BLaER1 treated with 17β-estradiol and CSF1 and Interleukin-3, amounts not matched to agents 10 nM and 100 nM (cell line): ENCODE measurements around the gene ADAM12.

ENCODE experiments used
- H3K27ac ChIP-seq, 11 experiments: shearing (Covaris generic); formaldehyde crosslinking; 2 replicates each; pipeline ENCODE4 v1.8.1; 2022
- H3K27me3 ChIP-seq, 11 experiments: shearing (Covaris generic); formaldehyde crosslinking; 2 replicates each; pipeline ENCODE4 v1.8.1; 2022
- H3K36me3 ChIP-seq, 11 experiments: shearing (Covaris generic); formaldehyde crosslinking; 2 replicates each; pipeline ENCODE4 v1.8.1; 2022
- H3K4me1 ChIP-seq, 10 experiments: shearing (Covaris generic); formaldehyde crosslinking; 2 replicates each; pipeline ENCODE4 v1.8.1; 2022
- H3K4me2 ChIP-seq, 11 experiments: shearing (Covaris generic); formaldehyde crosslinking; 2 replicates each; pipeline ENCODE4 v1.8.1; 2022
- H3K4me3 ChIP-seq, 10 experiments: shearing (Covaris generic); formaldehyde crosslinking; 2 replicates each; pipeline ENCODE4 v1.8.1; 2022
- H3K9ac ChIP-seq, 11 experiments: shearing (Covaris generic); formaldehyde crosslinking; 2 replicates each; pipeline ENCODE4 v1.8.1; 2022
- H3K9me3 ChIP-seq, 11 experiments: shearing (Covaris generic); formaldehyde crosslinking; replicated peaks in 1 of 11; 2 replicates each; pipeline ENCODE4 v1.8.1; 2022
- H4K20me1 ChIP-seq, 11 experiments: shearing (Covaris generic); formaldehyde crosslinking; 2 replicates each; pipeline ENCODE4 v1.8.1; 2022
- Cebpa-rat ChIP-seq, 11 experiments: shearing (Covaris generic); IDR thresholded peaks; 2 replicates each; pipeline ENCODE4 v1.8.1; 2022

ADAM12 gene

GRCh38 chr10:126425489-126426065, 37.3 kb upstream of the ADAM12 start:
- Histone ChIP-seq H4K20me1 (no peaks in the 10 kb centered on the region), H3K4me2 (peak overlapping the region; percentile 54 to 87 (median 65)), H3K36me3 (no peaks in the 10 kb centered on the region), H3K4me3 (no peak overlapping the region), H3K9ac (no peak overlapping the region), H3K9me3 (peaks cover 17 to 27% (median 19%) of the 10 kb centered on the region in 11 experiments), H3K4me1 (peaks cover 18 to 31% (median 24%) of the 10 kb centered on the region in 10 experiments), H3K27me3 (peaks cover 0 to 3% (median 0%) of the 10 kb centered on the region in 11 experiments; a peak in 1 of 22 replicates), H3K27ac (no peak overlapping the region)
- TF ChIP-seq Cebpa-rat (IDR thresholded peaks at IDR 0.05) = no peak

- H3K36me3 ChIP-seq = no peaks in the 10 kb centered on the region
- peak overlapping the region in 10 of 11 experiments; percentile 54 to 87 (median 66); a peak in 16 of 22 replicates for H3K4me2 ChIP-seq
- H3K27ac ChIP-seq = no peak overlapping the region
- peaks cover 18 to 31% (median 24%) of the 10 kb centered on the region in 10 experiments for H3K4me1 ChIP-seq
- no peak for TF ChIP-seq Cebpa-rat (IDR thresholded peaks at IDR 0.05)
- H4K20me1 ChIP-seq = no peaks in the 10 kb centered on the region
- peaks cover 17 to 27% (median 19%) of the 10 kb centered on the region in 11 experiments for H3K9me3 ChIP-seq
- no peak overlapping the region for H3K4me3 ChIP-seq
- H3K27me3 ChIP-seq = peaks cover 0 to 3% (median 0%) of the 10 kb centered on the region in 11 experiments; a peak in 1 of 22 replicates
- no peak overlapping the region for H3K9ac ChIP-seq
Observed at GRCh38 chr10:126425032-126425431, 36.8 kb upstream of the ADAM12 start.

GRCh38 chr10:126423732-126424491, 35.6 kb upstream of the ADAM12 start:
- Histone ChIP-seq H3K9ac (no peak overlapping the region), H3K4me1 (peaks cover 18 to 31% (median 24%) of the 10 kb centered on the region in 10 experiments), H3K9me3 (peaks cover 18 to 33% (median 24%) of the 10 kb centered on the region in 11 experiments), H3K27ac (no peak overlapping the region), H3K36me3 (no peaks in the 10 kb centered on the region), H4K20me1 (no peaks in the 10 kb centered on the region), H3K4me3 (no peak overlapping the region), H3K4me2 (no peak overlapping the region), H3K27me3 (peaks cover 0 to 3% (median 0%) of the 10 kb centered on the region in 11 experiments; a peak in 1 of 22 replicates)
- TF ChIP-seq Cebpa-rat (IDR thresholded peaks at IDR 0.05) = no peak

- H3K4me3 ChIP-seq = no peak overlapping the region
- H3K9me3 ChIP-seq = peaks cover 18 to 38% (median 28%) of the 10 kb centered on the region in 11 experiments
- H3K4me2 ChIP-seq = peak overlapping the region in 4 of 11 experiments; percentile 9 to 50 (median 24); a peak in 3 of 22 replicates
- no peaks in the 10 kb centered on the region for H3K36me3 ChIP-seq
- peaks cover 18 to 31% (median 24%) of the 10 kb centered on the region in 10 experiments for H3K4me1 ChIP-seq
- no peak overlapping the region for H3K9ac ChIP-seq
- peaks cover 0 to 3% (median 0%) of the 10 kb centered on the region in 11 experiments; a peak in 1 of 22 replicates for H3K27me3 ChIP-seq
- no peaks in the 10 kb centered on the region for H4K20me1 ChIP-seq
- TF ChIP-seq Cebpa-rat (IDR thresholded peaks at IDR 0.05) = no peak
- no peak overlapping the region for H3K27ac ChIP-seq
Observed at GRCh38 chr10:126422567-126422966, 34.3 kb upstream of the ADAM12 start.

GRCh38 chr10:126421756-126422256, 33.5 kb upstream of the ADAM12 start:
- no peak overlapping the region for H3K9ac ChIP-seq

GRCh38 chr10:126420567-126421300, 32.5 kb upstream of the ADAM12 start:
- Histone ChIP-seq H3K4me2 (peak overlapping the region in 4 of 11 experiments; percentile 29 to 58 (median 46); a peak in 3 of 22 replicates), H3K27ac (peak overlapping the region in 1 of 11 experiments; percentile 27; a peak in 1 of 22 replicates), H3K36me3 (no peaks in the 10 kb centered on the region), H3K9me3 (peaks cover 18 to 44% (median 28%) of the 10 kb centered on the region in 11 experiments), H4K20me1 (no peaks in the 10 kb centered on the region), H3K9ac (no peak overlapping the region), H3K4me1 (peaks cover 14 to 26% (median 20%) of the 10 kb centered on the region in 10 experiments), H3K27me3 (peaks cover 0 to 3% (median 0%) of the 10 kb centered on the region in 11 experiments; a peak in 1 of 22 replicates), H3K4me3 (no peak overlapping the region)
- TF ChIP-seq Cebpa-rat (IDR thresholded peaks at IDR 0.05) = no peak

More at GRCh38 chr10:126421756-126422256, 33.5 kb upstream of the ADAM12 start:
- Histone ChIP-seq H3K4me2 (peak overlapping the region; percentile 24 to 61 (median 38); a peak in 21 of 22 replicates), H3K4me3 (no peak overlapping the region), H3K9me3 (peaks cover 18 to 38% (median 28%) of the 10 kb centered on the region in 11 experiments), H3K27me3 (peaks cover 0 to 3% (median 0%) of the 10 kb centered on the region in 11 experiments; a peak in 1 of 22 replicates), H3K4me1 (peaks cover 18 to 31% (median 24%) of the 10 kb centered on the region in 10 experiments), H3K36me3 (no peaks in the 10 kb centered on the region), H4K20me1 (no peaks in the 10 kb centered on the region), H3K27ac (peak overlapping the region in 2 of 11 experiments; percentile 1 to 27; a peak in 2 of 22 replicates)
- no peak for TF ChIP-seq Cebpa-rat (IDR thresholded peaks at IDR 0.05)

- peaks cover 0 to 3% (median 0%) of the 10 kb centered on the region in 11 experiments; a peak in 1 of 22 replicates for H3K27me3 ChIP-seq
- TF ChIP-seq Cebpa-rat (IDR thresholded peaks at IDR 0.05) = no peak
Observed at GRCh38 chr10:126417220-126417825, 29.0 kb upstream of the ADAM12 start.

GRCh38 chr10:126409821-126410220, 21.5 kb upstream of the ADAM12 start:
- H3K9ac ChIP-seq = no peak overlapping the region
- TF ChIP-seq Cebpa-rat (IDR thresholded peaks at IDR 0.05) = no peak
- no peak overlapping the region for H3K4me2 ChIP-seq
- peaks cover 0 to 6% (median 0%) of the 10 kb centered on the region in 11 experiments; a peak in 3 of 22 replicates for H3K27me3 ChIP-seq
- H3K4me3 ChIP-seq = no peak overlapping the region
- no peak overlapping the region for H3K27ac ChIP-seq
- H3K9me3 ChIP-seq = no peaks in the 10 kb centered on the region
- H3K36me3 ChIP-seq = no peaks in the 10 kb centered on the region
- no peaks in the 10 kb centered on the region for H3K4me1 ChIP-seq
- no peaks in the 10 kb centered on the region for H4K20me1 ChIP-seq

More at GRCh38 chr10:126417220-126417825, 29.0 kb upstream of the ADAM12 start:
- Histone ChIP-seq H3K9me3 (peaks cover 0 to 27% (median 10%) of the 10 kb centered on the region in 11 experiments; a peak in 11 of 22 replicates), H3K27ac (no peak overlapping the region), H4K20me1 (no peaks in the 10 kb centered on the region), H3K4me1 (peaks cover 8 to 13% (median 11%) of the 10 kb centered on the region in 10 experiments; a peak in 17 of 20 replicates), H3K4me2 (no peak overlapping the region), H3K36me3 (no peaks in the 10 kb centered on the region), H3K4me3 (no peak overlapping the region), H3K9ac (no peak overlapping the region)
